Spleen (tissue), 3 donors: ENCODE data around the gene MIGA1.

Source experiments
- POLR2A ChIP-seq, 3 donors: fragments of 450-650 bp; IDR thresholded peaks; one replicate each; pipeline ENCODE4 v1.5.1; 2017; ENCODE audit warnings: antibody characterized with exemption in 3 of 3, mild to moderate bottlenecking in 1 of 3
- POLR2AphosphoS5 ChIP-seq, 3 donors: sonication (generic); formaldehyde crosslinking; IDR thresholded peaks; one replicate each; pipeline ENCODE4 v1.5.1; 2017; ENCODE audit warnings: antibody characterized with exemption in 3 of 3

GRCh38 chr1:77866296-77866695 is 86.8 kb downstream of the MIGA1 start:
- TF ChIP-seq POLR2AphosphoS5 (IDR thresholded peaks at IDR 0.05), result no peak
- no peak for TF ChIP-seq POLR2A (IDR thresholded peaks at IDR 0.05)
